ENCODE data around the gene SCAPER.

SCAPER gene

DNA sequence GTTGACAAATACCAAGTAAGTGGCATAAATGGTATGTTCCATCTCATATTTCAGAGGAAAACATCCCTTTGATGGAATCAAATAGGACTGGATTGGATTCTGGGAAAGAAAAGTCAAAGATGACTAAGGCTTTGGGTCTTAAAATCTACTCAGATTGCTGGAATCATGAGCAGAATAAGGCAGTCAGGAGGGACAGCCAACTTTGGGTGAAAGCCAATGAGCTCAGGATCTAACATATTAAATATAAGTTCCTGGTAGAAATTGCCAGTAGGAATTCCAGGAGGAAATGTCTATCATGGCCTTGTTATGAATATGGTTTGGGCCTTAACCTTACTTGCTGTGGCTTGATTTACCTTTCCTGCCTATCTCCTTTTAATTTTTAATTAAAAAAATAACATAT, 513.3 kb downstream of the SCAPER start:
- DNase-seq, result no peak

DNA sequence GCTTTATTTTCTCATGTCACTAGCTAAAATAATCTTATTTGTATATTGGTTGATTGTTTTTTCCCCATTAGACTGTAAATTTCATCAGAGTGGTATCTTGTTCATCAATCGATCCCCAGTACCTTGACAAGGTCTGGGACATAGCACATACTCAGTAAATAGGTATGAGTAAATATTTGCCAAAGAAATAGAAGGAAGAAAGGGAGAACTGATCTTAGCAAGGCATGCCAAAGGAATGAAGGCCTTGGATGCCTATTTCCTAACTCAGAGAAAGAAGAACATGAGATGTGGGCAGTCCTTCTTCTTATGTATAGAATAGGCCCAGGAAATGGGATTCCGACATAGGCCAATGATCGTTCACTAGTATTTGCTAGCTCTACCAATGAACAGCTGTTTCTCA, 513.8 kb downstream of the SCAPER start:
- DNase-seq, result no peak

DNA sequence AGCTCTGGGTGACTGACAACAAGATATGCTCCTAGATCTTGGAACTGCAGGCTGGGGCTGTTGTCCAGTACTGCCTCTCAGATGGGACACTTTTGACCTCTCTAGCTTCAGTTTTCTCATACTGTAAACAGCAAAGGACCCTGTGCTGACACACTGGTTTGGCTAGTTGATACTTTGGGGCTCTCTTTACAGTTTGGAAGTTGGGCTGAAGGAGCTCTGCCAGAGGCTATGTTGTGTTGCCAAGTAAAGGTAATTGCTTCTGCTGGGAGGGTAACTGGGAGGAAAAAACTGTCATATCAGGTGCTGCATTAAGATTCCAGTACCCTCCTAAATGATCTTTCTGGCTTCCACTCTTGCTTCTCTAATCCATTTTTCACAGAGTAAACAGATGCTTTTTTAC, 514.6 kb downstream of the SCAPER start:
- no peak for DNase-seq

DNA sequence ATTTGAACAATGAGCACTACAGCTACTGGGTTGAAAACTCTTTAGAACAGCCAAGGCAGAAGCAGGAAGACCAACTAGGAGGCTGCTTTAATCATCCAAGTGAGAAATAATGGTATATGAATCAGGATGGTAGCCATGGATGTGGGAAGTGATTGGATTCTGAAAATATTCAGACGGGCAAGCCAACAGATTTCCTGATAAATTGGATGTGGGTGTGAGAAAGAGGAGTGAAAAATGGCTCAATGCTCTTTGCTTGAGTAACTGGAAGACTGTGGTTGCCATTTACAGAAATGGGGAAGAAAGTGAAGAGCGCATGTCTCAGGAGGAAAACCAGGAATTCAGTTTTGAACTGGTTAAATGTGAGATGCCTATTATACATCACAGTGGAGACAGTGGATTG, 518.2 kb downstream of the SCAPER start:
- no peak for DNase-seq

DNA sequence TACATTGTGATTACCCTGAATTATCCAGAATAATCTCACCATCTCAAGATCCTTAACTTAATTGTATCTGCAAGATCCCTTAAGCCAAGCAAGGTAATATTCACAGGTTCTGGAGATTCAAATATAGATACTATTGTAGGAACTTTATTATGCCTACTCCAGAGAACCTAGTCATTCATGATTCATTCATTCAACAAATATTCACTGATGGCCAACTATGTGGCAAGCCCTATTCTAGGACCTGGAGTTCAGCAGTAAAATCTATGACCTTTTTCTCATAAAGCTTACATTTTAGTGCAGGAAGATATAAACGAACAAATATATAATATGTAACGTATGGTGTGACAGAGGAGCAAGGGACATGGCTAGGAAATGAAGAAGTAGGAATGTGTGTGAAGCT, 519.0 kb downstream of the SCAPER start:
- no peak for DNase-seq

DNA sequence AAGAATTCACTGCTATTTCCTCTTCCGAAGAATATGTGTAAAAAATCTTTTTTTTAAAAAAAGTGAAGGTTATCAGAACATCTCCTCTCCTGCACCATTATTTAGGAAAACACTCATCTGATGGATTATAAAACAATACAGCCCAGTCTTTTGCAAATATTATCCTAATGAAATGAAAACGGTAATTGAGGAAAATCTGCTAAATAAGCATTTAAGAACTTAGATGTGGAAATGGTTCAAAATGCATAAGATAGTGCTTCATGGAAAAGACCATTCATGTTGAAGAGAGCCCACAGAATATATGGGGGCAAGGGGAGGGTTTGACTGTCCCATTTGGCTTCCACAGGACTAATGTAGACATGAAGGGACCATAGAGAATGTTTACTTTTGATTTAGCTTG, 520.7 kb downstream of the SCAPER start:
- no peak for DNase-seq

DNA sequence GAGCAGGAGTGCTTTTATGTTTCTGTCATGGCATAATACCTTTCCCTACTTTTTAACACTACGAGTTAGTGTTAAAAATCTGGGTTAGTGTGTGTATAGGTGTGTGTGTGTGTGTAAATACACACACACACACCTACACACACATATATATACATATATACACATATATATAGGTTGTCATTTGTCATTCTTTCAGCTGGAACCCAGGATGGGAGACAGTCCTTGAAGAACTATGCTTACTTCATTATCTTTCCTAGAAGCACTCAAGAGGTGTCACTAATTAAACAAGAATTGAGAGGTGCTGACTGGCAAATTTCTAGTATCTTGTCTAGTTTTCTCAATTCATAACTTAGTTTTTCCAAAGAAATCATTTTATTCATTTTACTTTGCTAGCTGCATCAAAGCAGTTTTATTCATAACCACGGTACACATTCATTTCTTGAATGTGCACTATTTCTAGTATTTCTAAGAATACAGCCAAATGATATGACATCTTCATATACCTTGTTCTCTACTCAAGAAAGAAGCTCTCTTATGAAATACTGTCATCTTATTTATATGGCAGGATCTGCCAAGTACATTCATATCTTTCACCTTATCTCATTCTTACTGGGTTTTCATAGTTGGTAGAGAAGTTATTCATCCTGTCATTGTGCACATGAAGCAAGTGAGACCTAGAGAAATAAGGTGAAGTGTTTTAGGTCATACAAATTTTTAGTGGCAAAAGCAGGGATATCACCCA, 522.0 kb downstream of the SCAPER start:
- no peak for DNase-seq

DNA sequence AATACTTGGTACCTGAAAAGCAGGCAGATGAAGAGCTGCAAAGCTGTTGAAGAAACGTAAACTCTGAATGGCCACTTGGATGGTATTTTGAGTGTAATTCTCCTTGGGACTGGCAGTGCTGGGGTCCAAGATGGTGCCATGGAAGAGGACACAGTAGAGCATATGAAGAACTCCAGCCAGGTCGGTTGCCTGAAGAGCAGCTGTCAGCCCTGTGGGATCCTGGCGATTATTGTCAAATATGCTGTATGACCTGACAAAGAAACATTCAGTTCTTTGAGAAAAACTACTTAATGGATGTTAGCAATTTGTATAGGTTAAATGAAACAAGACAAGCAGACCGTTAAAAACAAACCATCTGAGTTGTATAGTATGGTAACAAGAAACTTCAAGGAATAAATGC, 523.8 kb downstream of the SCAPER start:
- DNase-seq, result no peak

DNA sequence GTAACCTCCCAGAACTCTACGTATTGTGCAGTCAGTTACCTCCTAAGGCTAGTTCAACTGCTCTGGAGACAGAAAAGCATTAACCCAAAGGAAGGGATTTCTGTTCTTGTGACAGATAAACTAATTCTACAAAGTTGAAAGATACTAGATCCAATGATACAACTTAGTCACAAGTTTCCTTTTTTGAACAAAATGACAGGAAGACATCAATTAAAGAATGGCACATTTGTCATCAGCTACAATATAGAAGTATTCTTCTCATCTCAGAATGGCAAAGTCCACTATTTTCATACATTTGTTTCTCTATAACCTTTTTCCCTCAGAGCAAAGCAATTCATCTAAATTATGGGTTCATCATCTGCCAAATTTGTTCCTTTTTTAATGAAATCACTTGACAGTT, 524.9 kb downstream of the SCAPER start:
- DNase-seq, result no peak

DNA sequence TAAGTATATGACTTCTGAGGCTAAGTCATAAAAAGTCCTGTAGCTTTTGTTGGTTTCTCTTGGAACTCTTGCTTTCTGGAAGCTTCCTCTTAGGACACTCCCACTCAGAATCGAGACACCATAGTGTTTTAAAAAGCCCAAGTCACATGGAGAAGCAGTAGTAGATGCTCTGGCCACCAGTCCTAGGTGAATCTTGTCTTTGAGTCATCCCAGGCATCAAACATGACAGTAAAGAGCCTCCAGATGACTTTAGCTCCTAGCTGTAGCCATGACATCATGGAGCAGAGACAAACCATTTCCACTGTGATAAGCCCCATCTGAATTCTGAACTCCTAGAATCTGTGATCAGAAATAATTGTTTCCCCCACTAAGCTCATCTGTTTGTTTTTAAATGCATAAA, 526.4 kb downstream of the SCAPER start:
- DNase-seq, result no peak

DNA sequence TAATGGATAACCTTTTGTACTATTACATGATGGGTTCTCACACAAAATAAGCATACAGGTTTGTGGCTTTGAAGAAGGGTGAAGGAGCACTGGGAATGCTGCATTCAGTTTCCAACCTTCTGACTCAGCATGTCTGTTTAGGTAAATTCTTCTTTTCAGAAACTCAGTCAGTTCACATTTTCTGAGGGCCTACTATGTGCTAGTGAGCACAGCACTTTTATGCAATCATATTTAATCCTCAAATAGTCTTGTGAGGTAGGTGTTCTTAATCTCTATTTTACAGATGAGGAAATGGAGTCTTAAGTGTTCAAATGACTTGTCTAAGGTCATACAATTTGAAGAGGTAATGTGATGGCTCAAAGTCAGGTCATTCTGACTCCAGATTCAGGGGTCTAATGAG, 527.4 kb downstream of the SCAPER start:
- DNase-seq, result no peak

DNA sequence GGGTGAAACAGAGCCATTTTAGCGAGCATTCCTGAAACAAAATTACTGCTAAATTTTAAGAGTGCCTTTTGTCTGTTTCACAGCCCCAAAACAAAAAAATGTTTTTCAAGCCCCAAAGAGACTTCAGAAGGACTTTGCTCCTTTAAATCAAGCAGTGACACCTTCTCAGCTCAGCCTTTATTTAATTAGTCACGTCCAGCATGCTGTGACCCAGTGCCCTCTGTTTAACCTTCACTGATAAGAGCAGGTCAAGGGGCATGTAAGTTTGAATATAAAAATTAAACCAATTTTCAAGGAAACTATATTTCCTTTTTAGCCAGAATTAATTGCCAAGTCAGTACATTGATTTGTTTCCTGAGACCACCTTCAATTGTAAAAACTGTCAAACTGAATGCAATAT, 527.9 kb downstream of the SCAPER start:
- DNase-seq, result no peak

DNA sequence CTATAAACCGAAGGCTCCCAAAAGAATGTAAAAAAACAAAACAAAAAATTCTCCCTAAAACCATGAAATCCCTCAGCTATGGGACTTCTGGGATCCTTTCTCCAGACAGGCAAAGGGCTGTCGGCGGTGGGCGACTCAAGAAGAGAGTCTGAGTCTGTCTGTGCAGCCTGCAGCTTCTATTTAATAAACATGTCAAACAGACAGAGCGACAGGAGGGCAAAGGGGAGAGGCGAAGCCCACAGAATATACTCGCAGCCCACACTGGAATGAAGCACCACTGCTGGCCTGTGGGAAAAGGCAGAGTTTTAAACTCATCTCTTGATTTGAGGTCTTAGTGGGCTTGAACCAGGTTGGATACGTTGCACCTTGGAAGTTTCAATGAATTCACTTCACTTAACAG, 528.3 kb downstream of the SCAPER start:
- no peak for DNase-seq

DNA sequence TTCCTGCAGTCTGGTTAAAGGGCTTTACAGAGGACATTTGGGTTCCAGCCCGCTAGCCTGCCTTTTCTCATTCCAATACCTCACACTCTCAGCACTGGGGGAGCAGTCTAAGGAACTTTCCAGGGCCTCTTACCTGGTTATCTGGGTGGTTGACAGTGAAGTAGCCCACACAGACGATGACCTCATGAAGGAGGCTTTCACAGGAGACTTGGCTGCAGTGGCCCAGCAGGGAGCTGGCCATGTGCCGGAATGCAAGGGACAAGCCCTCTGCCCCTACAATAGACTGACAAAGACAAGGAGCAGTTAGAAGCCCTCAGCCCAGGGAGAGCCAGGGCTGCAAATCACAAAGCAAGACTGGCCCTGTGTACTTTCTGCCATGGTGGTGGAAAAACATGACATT, 529.1 kb downstream of the SCAPER start:
- no peak for DNase-seq

DNA sequence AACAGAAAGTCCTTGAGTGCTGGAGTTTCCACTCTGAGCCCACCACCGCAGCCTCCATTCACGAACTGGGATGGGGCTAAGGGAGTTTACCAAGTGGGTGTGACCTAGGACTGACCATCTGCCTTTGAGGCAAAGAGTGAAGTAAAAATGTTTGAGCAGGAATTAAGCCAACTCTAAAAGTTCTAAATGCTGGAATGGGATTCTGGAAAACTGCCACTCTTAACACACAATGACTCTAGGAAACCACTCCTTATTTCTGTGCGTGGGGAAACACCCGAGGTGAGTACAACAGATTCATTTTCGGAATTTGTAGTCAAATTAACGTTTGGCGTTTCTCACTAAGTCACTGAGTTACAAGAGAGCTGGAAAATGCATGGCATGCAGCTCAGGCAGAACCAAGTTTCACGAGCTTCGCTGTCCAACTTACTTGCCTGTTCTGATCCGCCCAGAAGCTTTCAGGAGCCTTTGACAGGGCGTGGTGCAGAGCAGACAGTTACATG, 537.0 kb downstream of the SCAPER start:
- no peak for DNase-seq

DNA sequence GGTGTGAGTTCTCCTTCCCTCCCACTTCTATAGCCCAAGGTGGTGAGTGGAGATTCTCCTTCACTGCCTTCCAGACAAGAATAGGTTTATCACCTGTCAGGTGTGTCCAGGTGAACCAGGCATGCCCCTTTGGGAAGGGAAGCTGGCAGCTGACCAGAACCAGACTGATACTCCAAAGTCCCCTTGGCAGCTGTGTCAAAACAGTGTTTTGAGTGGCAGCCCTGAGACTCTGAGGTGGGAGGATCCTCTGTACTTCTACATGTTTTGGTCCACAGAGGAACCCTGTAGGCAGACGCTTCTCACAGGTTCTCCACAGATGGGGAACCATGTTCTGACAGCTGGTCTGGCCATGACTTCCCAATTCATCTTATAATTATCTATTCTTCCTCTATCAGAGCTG, 538.4 kb downstream of the SCAPER start:
- peak; percentile 20 for DNase-seq

DNA sequence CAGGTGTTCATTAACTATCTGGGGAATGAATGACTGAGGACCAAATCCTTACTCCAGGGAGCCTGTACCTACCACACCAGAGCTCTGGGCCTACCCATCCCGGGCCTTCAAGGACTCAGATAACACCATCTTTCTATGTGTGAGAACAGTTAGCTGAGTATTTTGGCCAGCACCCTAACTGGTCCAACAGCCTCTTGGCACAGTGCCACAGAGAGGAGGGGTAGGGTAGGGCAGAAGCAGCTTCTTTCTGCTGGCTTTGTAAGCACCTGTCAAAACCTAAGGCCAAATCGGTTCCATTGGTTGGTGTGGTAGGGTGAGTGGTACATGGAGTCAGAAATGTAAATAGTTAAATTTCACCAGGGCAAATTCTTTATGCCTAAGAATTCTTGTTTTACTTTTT, 541.9 kb downstream of the SCAPER start:
- DNase-seq, result no peak

DNA sequence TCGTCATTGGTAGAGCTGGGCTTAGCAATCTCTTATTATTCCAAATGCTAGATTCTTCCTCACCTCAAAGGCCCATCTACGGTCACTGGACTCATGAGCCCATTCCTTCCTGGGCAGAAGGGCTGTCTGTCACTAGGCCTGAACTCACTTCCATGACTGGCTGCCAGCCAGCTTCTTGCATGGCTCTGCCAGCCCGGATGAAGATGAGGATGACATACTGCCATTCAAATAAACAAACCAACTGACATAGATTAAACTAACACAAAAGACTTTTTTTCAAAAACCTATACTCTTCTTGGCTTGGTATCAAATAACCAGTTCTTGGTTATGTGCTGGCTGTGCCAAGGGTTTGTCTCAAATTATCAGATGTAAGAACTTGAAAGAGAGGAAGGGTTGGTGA, 544.7 kb downstream of the SCAPER start:
- DNase-seq, result no peak

DNA sequence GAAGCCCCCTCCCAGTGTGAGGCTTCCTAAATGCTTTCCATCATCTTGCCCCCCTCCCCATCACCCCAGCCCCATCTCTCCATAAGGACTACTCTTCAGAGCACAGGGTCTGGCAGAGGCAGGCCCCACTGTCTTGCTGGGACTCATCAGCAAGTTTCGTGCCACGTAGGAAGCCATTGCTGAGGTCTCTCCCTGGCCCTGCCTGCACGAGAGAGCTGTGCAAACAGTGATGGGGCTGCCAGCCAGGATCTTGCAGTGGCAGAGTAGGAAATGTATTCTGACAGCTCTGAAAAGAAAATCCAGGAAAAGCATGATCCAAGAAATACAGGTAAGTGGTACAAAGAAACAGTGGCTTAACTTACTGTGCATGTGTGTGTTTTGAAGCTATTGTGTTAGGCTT, 546.0 kb downstream of the SCAPER start:
- DNase-seq, result peak; percentile 8

DNA sequence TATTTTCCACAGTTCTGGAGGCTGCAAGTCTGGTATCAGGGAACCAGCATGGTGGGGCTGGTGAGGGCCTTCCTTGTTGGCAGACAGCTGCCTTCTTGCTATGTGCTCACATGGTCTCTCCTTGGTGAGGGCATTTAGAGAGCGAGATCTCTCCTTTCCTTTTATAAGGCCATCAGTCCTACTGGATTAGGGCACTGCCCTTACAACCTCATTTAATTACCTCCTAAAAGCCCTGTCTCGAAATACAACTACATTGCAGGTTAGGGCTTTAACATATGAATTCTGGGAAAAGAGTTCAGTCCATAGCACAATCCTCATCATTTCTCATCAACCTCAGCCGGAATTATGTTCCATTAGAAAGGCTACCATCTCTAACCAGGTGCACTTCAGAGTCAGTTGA, 546.7 kb downstream of the SCAPER start:
- DNase-seq, result no peak

DNA sequence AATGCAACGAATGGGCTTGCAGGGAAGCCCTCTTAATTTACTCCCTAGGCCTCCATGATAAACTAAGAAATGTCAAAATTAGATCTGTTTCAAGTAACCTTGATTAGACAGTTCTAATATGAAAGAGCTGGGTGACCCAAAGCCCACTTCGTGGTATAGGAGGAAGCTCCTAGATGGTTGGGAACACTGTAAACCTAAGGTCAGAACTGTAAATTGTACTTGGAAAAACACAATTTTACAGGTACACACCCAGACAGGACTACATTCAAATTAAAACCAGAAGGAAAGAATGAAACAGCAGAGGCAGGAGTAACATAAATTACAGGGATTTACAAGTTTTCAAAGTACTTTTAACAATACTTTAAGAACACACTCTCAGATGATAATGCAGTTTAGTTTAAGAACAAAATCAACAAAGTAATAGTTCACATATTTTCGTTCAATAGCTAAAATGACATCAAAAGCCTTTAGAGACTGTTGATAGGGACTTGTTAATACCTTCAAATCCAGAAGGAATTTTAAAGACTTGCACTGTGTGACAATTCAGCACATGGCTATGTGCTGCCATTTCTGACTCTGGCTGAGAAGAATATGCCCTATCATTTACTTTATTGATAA, 550.2 kb downstream of the SCAPER start:
- no peak for DNase-seq

DNA sequence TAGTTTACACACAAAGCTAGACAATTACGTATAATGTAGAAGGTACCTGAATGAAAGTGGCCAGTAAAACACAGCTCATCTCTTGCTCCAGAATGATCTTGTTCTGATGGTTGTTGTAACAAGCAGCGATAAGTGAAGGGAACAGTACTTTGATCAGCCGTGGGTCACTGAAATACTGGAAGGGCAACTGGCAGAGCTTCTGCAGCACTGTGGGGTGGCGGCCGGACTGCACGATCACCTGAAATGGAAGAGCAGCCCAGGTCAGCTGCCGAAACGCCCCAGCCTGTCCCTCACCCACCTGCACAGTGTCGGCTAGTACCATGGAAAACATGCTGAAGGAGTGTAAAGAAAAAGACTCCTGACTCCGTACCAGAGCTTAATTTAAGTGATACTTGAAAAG, 551.2 kb downstream of the SCAPER start:
- DNase-seq, result no peak

DNA sequence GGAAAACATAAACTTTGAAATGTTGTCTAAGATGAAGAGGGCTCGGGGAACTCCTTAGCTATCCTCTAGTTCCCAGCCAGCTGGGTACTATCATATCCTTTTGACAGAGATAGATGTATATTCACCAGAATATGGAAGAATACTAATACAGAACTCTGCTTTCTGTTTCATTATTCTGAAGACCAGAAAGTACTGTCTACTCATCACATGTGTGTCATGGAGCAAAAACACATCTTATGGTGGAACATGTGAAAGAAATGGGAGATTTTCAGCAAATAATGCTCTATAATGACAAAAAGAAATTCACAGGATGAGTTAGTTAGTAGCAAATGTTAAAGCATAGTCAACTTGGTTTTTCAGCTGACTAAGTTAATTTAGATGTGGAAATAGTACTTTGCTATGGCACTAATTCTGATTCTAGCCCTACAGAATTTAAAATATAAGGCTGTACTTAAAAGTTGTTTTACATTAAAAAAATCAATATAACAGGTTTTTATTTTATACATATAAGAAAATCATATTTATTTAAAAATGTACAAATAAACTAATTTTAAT, 552.0 kb downstream of the SCAPER start:
- DNase-seq, result no peak

DNA sequence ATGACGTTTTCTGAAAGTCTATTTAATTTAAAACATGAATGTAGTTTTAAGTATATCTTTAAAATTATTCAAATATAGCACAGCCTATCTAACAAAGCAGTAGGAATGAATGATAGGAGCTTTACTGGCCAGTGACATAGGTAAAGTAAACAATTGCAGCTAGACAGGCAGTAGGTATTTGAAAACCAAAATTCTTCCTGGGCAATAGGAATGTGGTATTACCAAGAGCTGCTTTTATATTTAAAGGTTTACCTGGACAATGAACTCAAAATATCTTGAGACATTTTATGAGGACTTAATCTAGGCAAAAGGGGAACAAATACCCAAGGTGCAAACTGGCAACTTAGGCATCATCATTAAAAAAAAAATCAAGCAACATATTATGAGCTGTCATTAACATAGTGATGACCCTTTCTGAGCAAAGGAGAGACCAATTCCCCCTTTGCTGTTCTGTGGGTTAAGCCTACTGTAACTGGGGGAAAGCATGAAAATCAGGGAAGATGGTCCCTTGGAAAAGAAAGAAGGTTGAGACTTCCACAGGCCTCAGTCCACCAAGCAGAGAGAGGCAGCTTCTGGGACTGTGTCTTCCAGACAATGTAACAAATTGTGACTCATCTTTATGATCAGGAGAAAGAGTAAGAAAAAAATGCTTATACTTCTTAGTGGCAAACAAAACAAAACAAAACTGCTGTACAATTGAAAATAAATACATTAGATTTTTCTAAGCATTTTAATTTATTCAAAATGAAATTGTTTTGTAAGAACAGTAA, 555.7 kb downstream of the SCAPER start:
- DNase-seq, result no peak
